ENCODE data around the gene GAST. TPM values are rescaled to one million over a fixed set of nuclear protein-coding genes. Genes with fewer than 3 reads are reported as not detected.

Gene GAST
- not detected in 2 replicates for total RNA-seq (2021)
- long read RNA-seq = 0 reads

GRCh38 chr17:41711669-41712400 is at the start of gene GAST:
Gene GAST (plus strand): TSS chr17:41712331. CDS start chr17:41715437, 3,106 bp downstream.
- no peaks in the 10 kb centered on the region for H3K79me2 ChIP-seq (ENCODE audit: insufficient read depth, low read length)
- H3K4me2 ChIP-seq (ENCODE audit: insufficient read depth, insufficient read length, low read length) = no peak within 1 kb of the TSS
- H2BK5ac ChIP-seq (ENCODE audit: insufficient read length, low read length) = no peak within 1 kb of the TSS
- H3K4me3 Mint-ChIP-seq = no peak within 1 kb of the TSS
- H3K4me1 ChIP-seq (ENCODE audit: insufficient read depth, low read length) = no peaks in the 10 kb centered on the region
- H2BK20ac ChIP-seq (ENCODE audit: low read depth, low read length, poor library complexity, severe bottlenecking) = no peak within 1 kb of the TSS
- no peaks in the 10 kb centered on the region for H3K79me1 ChIP-seq (ENCODE audit: insufficient read depth, low read depth, low read length, poor library complexity, severe bottlenecking)
- no peak within 1 kb of the TSS for H2AFZ ChIP-seq (ENCODE audit: low read length)
- H2BK12ac ChIP-seq (ENCODE audit: insufficient read length, low read depth, low read length) = no peak within 1 kb of the TSS
- no peak within 1 kb of the TSS for H3K14ac ChIP-seq (ENCODE audit: insufficient read depth, low read length)
- WGBS (ENCODE audit: extremely low coverage, insufficient read length, low lambda C conversion rate) = no CpG with 5 or more reads among the region's 12 CpGs
- H3K9me3 Mint-ChIP-seq = peaks cover 12 to 14% of the 10 kb centered on the region in 2 experiments
- no peaks in the 10 kb centered on the region for H4K20me1 ChIP-seq (ENCODE audit: control insufficient read depth, insufficient read depth, insufficient read length)
- no peak within 1 kb of the TSS for H4K91ac ChIP-seq (ENCODE audit: insufficient read length, low read depth, low read length)
- no peak within 1 kb of the TSS for H3K56ac ChIP-seq (ENCODE audit: insufficient read length, low read depth, low read length)
- H3K27ac ChIP-seq (ENCODE audit: insufficient read length, low read depth, low read length) = no peak within 1 kb of the TSS
- H3K9me3 ChIP-seq (ENCODE audit: control insufficient read depth, low read depth, low read length) = no peaks in the 10 kb centered on the region
- H3K27me3 Mint-ChIP-seq (ENCODE audit: low read depth) = peaks cover 96% of the 10 kb centered on the region
- peak within 1 kb of the TSS in 1 of 3 experiments; percentile 59; a peak in 1 of 7 replicates for H3K27ac Mint-ChIP-seq
- no peak within 1 kb of the TSS for H3K18ac ChIP-seq (ENCODE audit: insufficient read length, low read depth, low read length)
- no peak within 1 kb of the TSS for H2BK120ac ChIP-seq (ENCODE audit: low read depth, low read length, poor library complexity, severe bottlenecking)
- peaks cover 2 to 3% of the 10 kb centered on the region in 2 experiments; a peak in 1 of 4 replicates for H3K4me1 Mint-ChIP-seq
- H3K36me3 Mint-ChIP-seq (ENCODE audit: insufficient read depth in 1 of 3, low read depth in 3 of 3) = peaks cover 0 to 6% (median 4%) of the 10 kb centered on the region in 3 experiments; a peak in 3 of 7 replicates
- no peak within 1 kb of the TSS for H3K4ac ChIP-seq (ENCODE audit: low read depth, low read length)
- H4K8ac ChIP-seq (replicated peaks; ENCODE audit: insufficient read length, low read depth, low read length) = no peak within 1 kb of the TSS
- H3K23ac ChIP-seq (ENCODE audit: insufficient read length, low read depth, low read length) = no peak within 1 kb of the TSS
- H3T11ph ChIP-seq (ENCODE audit: low read length) = no peak within 1 kb of the TSS
- no peak within 1 kb of the TSS for H2BK15ac ChIP-seq (ENCODE audit: low read depth, low read length)
- TF ChIP-seq, protein P1, sequence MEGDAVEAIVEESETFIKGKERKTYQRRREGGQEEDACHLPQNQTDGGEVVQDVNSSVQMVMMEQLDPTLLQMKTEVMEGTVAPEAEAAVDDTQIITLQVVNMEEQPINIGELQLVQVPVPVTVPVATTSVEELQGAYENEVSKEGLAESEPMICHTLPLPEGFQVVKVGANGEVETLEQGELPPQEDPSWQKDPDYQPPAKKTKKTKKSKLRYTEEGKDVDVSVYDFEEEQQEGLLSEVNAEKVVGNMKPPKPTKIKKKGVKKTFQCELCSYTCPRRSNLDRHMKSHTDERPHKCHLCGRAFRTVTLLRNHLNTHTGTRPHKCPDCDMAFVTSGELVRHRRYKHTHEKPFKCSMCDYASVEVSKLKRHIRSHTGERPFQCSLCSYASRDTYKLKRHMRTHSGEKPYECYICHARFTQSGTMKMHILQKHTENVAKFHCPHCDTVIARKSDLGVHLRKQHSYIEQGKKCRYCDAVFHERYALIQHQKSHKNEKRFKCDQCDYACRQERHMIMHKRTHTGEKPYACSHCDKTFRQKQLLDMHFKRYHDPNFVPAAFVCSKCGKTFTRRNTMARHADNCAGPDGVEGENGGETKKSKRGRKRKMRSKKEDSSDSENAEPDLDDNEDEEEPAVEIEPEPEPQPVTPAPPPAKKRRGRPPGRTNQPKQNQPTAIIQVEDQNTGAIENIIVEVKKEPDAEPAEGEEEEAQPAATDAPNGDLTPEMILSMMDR (conservative IDR thresholded peaks at IDR 0.05) = no peak
- H4K5ac ChIP-seq (ENCODE audit: insufficient read length, low read depth, low read length) = no peak within 1 kb of the TSS
- no peak for DNase-seq
- H3K23me2 ChIP-seq (ENCODE audit: insufficient read length, low read depth, low read length, poor library complexity, severe bottlenecking) = no peaks in the 10 kb centered on the region
- peaks cover 34% of the 10 kb centered on the region; the same call in 1 of the 2 replicates for H3K27me3 ChIP-seq (ENCODE audit: insufficient read depth, low read length)
- H2AK5ac ChIP-seq (ENCODE audit: insufficient read length, low read length) = no peak within 1 kb of the TSS
- H3K9ac ChIP-seq (ENCODE audit: extremely low read depth, insufficient read length, low read length) = no peak within 1 kb of the TSS
